Neural cell (in vitro differentiated cells): ENCODE data around the gene NRL. TPM values are rescaled to one million over a fixed set of nuclear protein-coding genes. Genes with fewer than 3 reads are reported as not detected.

ENCODE experiments used
- H2AFZ ChIP-seq: fragments of 200-600, 300-800 bp; sonication (generic), shearing (Covaris generic); 2 replicates; pipeline ENCODE4 v1.6.0; 2014; ENCODE audit warnings: low read depth, mild to moderate bottlenecking, antibody characterized with exemption, low read length, moderate library complexity
- H3F3A ChIP-seq: fragments of 200-600 bp; shearing (Covaris generic); 2 replicates; pipeline ENCODE4 v1.6.1; 2016; ENCODE audit warnings: mild to moderate bottlenecking, moderate library complexity, mixed read lengths, antibody characterized with exemption, low read length; ENCODE audit not compliant: insufficient read depth, poor library complexity, severe bottlenecking
- H3K27ac ChIP-seq: fragments of 200-600, 300-800 bp; sonication (generic), shearing (Covaris generic); 2 replicates; pipeline ENCODE4 v1.5.1; 2014; ENCODE audit warnings: mild to moderate bottlenecking, low read length, moderate library complexity
- H3K27me3 ChIP-seq: fragments of 300-800, 200-600 bp; sonication (generic), shearing (Covaris generic); 2 replicates; pipeline ENCODE4 v1.6.0; 2014; ENCODE audit warnings: mild to moderate bottlenecking, low read depth, low read length, moderate library complexity; ENCODE audit not compliant: insufficient read depth
- H3K36me3 ChIP-seq: fragments of 300-800, 200-600 bp; sonication (generic), shearing (Covaris generic); 2 replicates; pipeline ENCODE4 v1.5.1; 2014; ENCODE audit warnings: mild to moderate bottlenecking, antibody characterized with exemption, low read length, moderate library complexity; ENCODE audit not compliant: insufficient read depth
- H3K4me2 ChIP-seq: fragments of 300-800, 200-600 bp; sonication (generic), shearing (Covaris generic); 2 replicates; pipeline ENCODE4 v1.6.0; 2014; ENCODE audit warnings: mild to moderate bottlenecking, low read length
- H3K4me3 ChIP-seq: fragments of 300-800, 200-600 bp; sonication (generic), shearing (Covaris generic); 2 replicates; pipeline ENCODE4 v1.5.1; 2014; ENCODE audit warnings: mild to moderate bottlenecking, low read length, moderate library complexity
- H3K79me2 ChIP-seq: fragments of 200-600 bp; shearing (Covaris generic); replicated peaks from 2 replicates; pipeline ENCODE4 v1.6.0; 2014; ENCODE audit warnings: mild to moderate bottlenecking, low read length, moderate library complexity; ENCODE audit not compliant: insufficient read depth
- H3K9ac ChIP-seq: fragments of 300-800, 200-600 bp; sonication (generic), shearing (Covaris generic); 2 replicates; pipeline ENCODE4 v1.6.1; 2016; ENCODE audit warnings: mild to moderate bottlenecking, low read length, mixed read lengths
- H3K9me2 ChIP-seq: fragments of 200-600 bp; shearing (Covaris generic); 2 replicates; pipeline ENCODE4 v1.6.1; 2016; ENCODE audit warnings: mild to moderate bottlenecking, low read length, mixed read lengths; ENCODE audit not compliant: insufficient read depth
- H3K9me3 ChIP-seq: fragments of 200-600, 300-800 bp; sonication (generic), shearing (Covaris generic); 2 replicates; pipeline ENCODE4 v1.6.1; 2016; ENCODE audit warnings: mild to moderate bottlenecking, mixed run types, low read length, moderate library complexity, mixed read lengths
- H4K20me1 ChIP-seq: fragments of 200-600 bp; shearing (Covaris generic); 2 replicates; pipeline ENCODE4 v1.6.1; 2016; ENCODE audit warnings: mild to moderate bottlenecking, mixed run types; ENCODE audit not compliant: insufficient read depth
- CTCF ChIP-seq: fragments of 450-650 bp; IDR thresholded peaks from 2 replicates; pipeline ENCODE4 v1.5.1; 2014; ENCODE audit warnings: antibody characterized with exemption, mild to moderate bottlenecking, moderate library complexity; ENCODE audit not compliant: poor library complexity, severe bottlenecking
- EP300 ChIP-seq: fragments of 450-650 bp; conservative IDR thresholded peaks from 2 replicates; pipeline ENCODE4 v1.6.1; 2014; ENCODE audit warnings: antibody characterized with exemption, mild to moderate bottlenecking, moderate library complexity; ENCODE audit not compliant: poor library complexity, severe bottlenecking
- EZH2 ChIP-seq: fragments of 200-600, 300-800 bp; shearing (Covaris generic), sonication (generic); IDR thresholded peaks from 2 replicates; pipeline ENCODE4 v1.6.1; 2014; ENCODE audit warnings: antibody characterized with exemption, low read length, borderline replicate concordance, mild to moderate bottlenecking; ENCODE audit not compliant: insufficient read depth, poor library complexity, severe bottlenecking
- MXI1 ChIP-seq: fragments of 450-650 bp; conservative IDR thresholded peaks from 2 replicates; pipeline ENCODE4 v1.6.1; 2014; ENCODE audit warnings: antibody characterized with exemption, mild to moderate bottlenecking; ENCODE audit not compliant: poor library complexity, severe bottlenecking
- POLR2AphosphoS5 ChIP-seq: IDR thresholded peaks from 2 replicates; pipeline ENCODE4 v1.6.1; 2012
- RAD21 ChIP-seq: fragments of 450-650 bp; conservative IDR thresholded peaks from 2 replicates; pipeline ENCODE4 v1.6.1; 2014; ENCODE audit warnings: antibody characterized with exemption, mild to moderate bottlenecking, moderate library complexity
- REST ChIP-seq: IDR thresholded peaks from 2 replicates; pipeline ENCODE4 v1.6.1; 2012; ENCODE audit warnings: borderline replicate concordance
- SMC3 ChIP-seq: fragments of 450-650 bp; conservative IDR thresholded peaks from 2 replicates; pipeline ENCODE4 v1.6.1; 2014; ENCODE audit warnings: antibody characterized with exemption, mild to moderate bottlenecking, moderate library complexity; ENCODE audit not compliant: poor library complexity
- TAF1 ChIP-seq: IDR thresholded peaks from 2 replicates; pipeline ENCODE4 v1.6.1; 2012; ENCODE audit warnings: low read depth
- polyA plus RNA-seq: library from polyadenylated mRNA; depleted of rRNA; stranded (reverse); fragments of >200 nt; gene quantifications from 2 replicates; pipeline ENCODE4 v1.2.3, GENCODE V29; 2014

NRL gene
- polyA plus RNA-seq, 1 donor from 2014 or later, result 9.5 TPM

- no peaks in the 10 kb centered on the region for H3F3A ChIP-seq
- no peak for TF ChIP-seq RAD21
- no peak for TF ChIP-seq EZH2
- TF ChIP-seq EP300, result no peak
- no peak for TF ChIP-seq POLR2AphosphoS5
- TF ChIP-seq MXI1, result no peak
- no peak for TF ChIP-seq CTCF
- H3K4me2 ChIP-seq, result no peak overlapping the region
- no peaks in the 10 kb centered on the region for H3K9me2 ChIP-seq
- H2AFZ ChIP-seq, result no peak overlapping the region
- no peaks in the 10 kb centered on the region for H4K20me1 ChIP-seq
- no peak overlapping the region for H3K9ac ChIP-seq
- H3K79me2 ChIP-seq, result no peaks in the 10 kb centered on the region
- H3K27me3 ChIP-seq, result no peaks in the 10 kb centered on the region
- no peaks in the 10 kb centered on the region for H3K36me3 ChIP-seq
- no peaks in the 10 kb centered on the region for H3K9me3 ChIP-seq
- H3K27ac ChIP-seq, result no peak overlapping the region
- no peak overlapping the region for H3K4me3 ChIP-seq
Measured at GRCh38 chr14:24065408-24065807, 49.3 kb downstream of the NRL start.

- Histone ChIP-seq H3K36me3 (no peaks in the 10 kb centered on the region), H3K4me2 (no peak overlapping the region), H3K79me2 (no peaks in the 10 kb centered on the region), H3K9ac (no peak overlapping the region), H4K20me1 (no peaks in the 10 kb centered on the region), H3K4me3 (no peak overlapping the region), H3K27me3 (no peaks in the 10 kb centered on the region), H3K9me2 (no peaks in the 10 kb centered on the region), H3K9me3 (no peaks in the 10 kb centered on the region), H3K27ac (no peak overlapping the region), H3F3A (no peaks in the 10 kb centered on the region), H2AFZ (no peak overlapping the region)
- TF ChIP-seq SMC3 (no peak), EZH2 (no peak), RAD21 (no peak), TAF1 (no peak), MXI1 (no peak), POLR2AphosphoS5 (no peak), REST (no peak), EP300 (no peak), CTCF (no peak)
Measured at GRCh38 chr14:24064856-24065255, 49.9 kb downstream of the NRL start.
